Daoy (cell line): ENCODE results near the gene KAT2B. TPM values are rescaled to one million over a fixed set of nuclear protein-coding genes. Genes with fewer than 3 reads are reported as not detected.

Experiments
- total RNA-seq: library from RNA; depleted of rRNA; stranded (reverse); fragments of >200 nt; shearing (Covaris generic); gene quantifications from 2 replicates; pipeline ENCODE4 v1.2.3, GENCODE V29; 2014; rRNA removed

KAT2B gene
- total RNA-seq, 1 experiment from 2014 or later: 1.6 TPM

Other genes starting within 250 kb of the KAT2B start
- gene EFHB, start 106.2 kb upstream of the KAT2B start, total RNA-seq: 0.65 TPM in 1 of 2 replicates, not detected in the other
- gene RAB5A, start 93.3 kb upstream of the KAT2B start, total RNA-seq: 19.2 TPM in 2 replicates
- gene PP2D1, start 28.2 kb upstream of the KAT2B start, total RNA-seq: not detected in 2 replicates
- gene SGO1, start 145.8 kb downstream of the KAT2B start, total RNA-seq: 13.3 and 14.6 TPM in 2 replicates